Activated T-helper 1 cell treated with Interleukin-2 at 50 U/mL for 16 hours (primary cell): Measurements from ENCODE around the gene CLMN.

Experiments used
- DNase-seq: peaks from one replicate; pipeline ENCODE4 v3.0.0-alpha.2; 2020; ENCODE audit warnings: low read depth

Gene CLMN

GRCh38 chr14:95319312-95320077 lies at the start of gene CLMN:
Gene CLMN (minus strand): TSS chr14:95319908. CDS start chr14:95319792, 116 bp downstream.
- peak; percentile 2 for DNase-seq

GRCh38 chr14:95365401-95365800 lies 45.7 kb upstream of the CLMN start:
- DNase-seq: no peak

GRCh38 chr14:95364481-95365209 lies 44.9 kb upstream of the CLMN start:
- no peak for DNase-seq

GRCh38 chr14:95363468-95363954 lies 43.8 kb upstream of the CLMN start:
- no peak for DNase-seq

- DNase-seq: no peak
Observed at GRCh38 chr14:95362138-95362494, 42.4 kb upstream of the CLMN start.

GRCh38 chr14:95361373-95362137 lies 41.8 kb upstream of the CLMN start:
- DNase-seq: no peak

- no peak for DNase-seq
Observed at GRCh38 chr14:95360828-95361227, 41.1 kb upstream of the CLMN start.

- no peak for DNase-seq
Observed at GRCh38 chr14:95359994-95360826, 40.5 kb upstream of the CLMN start.

- no peak for DNase-seq
Observed at GRCh38 chr14:95356245-95356869, 36.6 kb upstream of the CLMN start.

GRCh38 chr14:95355422-95355821 lies 35.7 kb upstream of the CLMN start:
- DNase-seq: no peak

- DNase-seq: no peak
Observed at GRCh38 chr14:95354834-95355233, 35.1 kb upstream of the CLMN start.

- no peak for DNase-seq
Observed at GRCh38 chr14:95353664-95354063, 34.0 kb upstream of the CLMN start.

GRCh38 chr14:95353007-95353406 lies 33.3 kb upstream of the CLMN start:
- DNase-seq: no peak

GRCh38 chr14:95352481-95352880 lies 32.8 kb upstream of the CLMN start:
- DNase-seq: no peak

GRCh38 chr14:95349241-95349640 lies 29.5 kb upstream of the CLMN start:
- no peak for DNase-seq

- DNase-seq: no peak
Observed at GRCh38 chr14:95348395-95349080, 28.8 kb upstream of the CLMN start.

- no peak for DNase-seq
Observed at GRCh38 chr14:95346820-95347219, 27.1 kb upstream of the CLMN start.

- DNase-seq: no peak
Observed at GRCh38 chr14:95346266-95346665, 26.6 kb upstream of the CLMN start.

- no peak for DNase-seq
Observed at GRCh38 chr14:95345032-95345431, 25.3 kb upstream of the CLMN start.

GRCh38 chr14:95344536-95344935 lies 24.8 kb upstream of the CLMN start:
- DNase-seq: no peak

GRCh38 chr14:95341564-95341963 lies 21.9 kb upstream of the CLMN start:
- no peak for DNase-seq
